Right lobe of liver (tissue), 4 donors: Measurements from ENCODE around the gene MYRIP.

ENCODE experiments used
- POLR2A ChIP-seq: fragments of 450-650 bp; IDR thresholded peaks from one replicate; pipeline ENCODE4 v1.6.1; 2017; ENCODE audit warnings: antibody characterized with exemption, mild to moderate bottlenecking
- TF ChIP-seq, protein P1 (sequence below), 4 donors: fragments of 200-600 bp in 3 of 4; fragments of 450-650 bp in 1 of 4; IDR thresholded peaks; one replicate each; pipeline versions ENCODE4 v1.5.1 to v1.8.0; 2016 to 2022; ENCODE audit warnings: antibody characterized with exemption in 4 of 4, mild to moderate bottlenecking in 2 of 4
- donor health status: DM: no; HTN: no; CAD: no.
- donor health status: DM: no; HTN: no; CAD: no.
- donor health status: DM: no; HTN: yes; CAD: no.

DNA sequence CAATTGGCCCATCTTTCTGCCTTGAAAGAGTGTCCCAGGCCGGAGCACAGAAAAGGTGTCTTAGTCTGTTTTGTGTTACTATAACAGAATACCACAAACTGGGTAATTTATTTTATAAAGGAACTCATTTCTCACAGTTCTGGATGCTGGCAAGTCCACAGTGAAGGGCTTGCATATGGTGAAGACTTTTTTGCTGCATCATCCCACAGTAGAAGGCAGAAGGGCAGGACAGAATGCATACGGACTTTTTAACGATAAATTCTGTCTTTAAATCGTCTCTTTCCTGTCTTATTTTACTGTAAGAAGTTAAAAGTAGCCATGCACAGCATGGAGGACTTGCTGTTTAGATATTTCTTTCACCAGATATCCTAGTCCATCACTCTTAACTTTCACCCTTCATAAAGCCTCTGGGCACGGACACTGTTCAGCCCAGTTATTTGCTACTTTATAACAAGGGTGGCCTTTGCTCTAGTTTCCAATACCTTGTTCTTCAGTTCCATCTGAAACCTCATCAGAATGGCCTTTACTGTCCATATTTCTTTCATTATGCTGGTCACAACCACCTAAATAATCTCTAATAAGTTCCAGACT lies 489.8 kb downstream of the MYRIP start:
- TF ChIP-seq, protein P1, sequence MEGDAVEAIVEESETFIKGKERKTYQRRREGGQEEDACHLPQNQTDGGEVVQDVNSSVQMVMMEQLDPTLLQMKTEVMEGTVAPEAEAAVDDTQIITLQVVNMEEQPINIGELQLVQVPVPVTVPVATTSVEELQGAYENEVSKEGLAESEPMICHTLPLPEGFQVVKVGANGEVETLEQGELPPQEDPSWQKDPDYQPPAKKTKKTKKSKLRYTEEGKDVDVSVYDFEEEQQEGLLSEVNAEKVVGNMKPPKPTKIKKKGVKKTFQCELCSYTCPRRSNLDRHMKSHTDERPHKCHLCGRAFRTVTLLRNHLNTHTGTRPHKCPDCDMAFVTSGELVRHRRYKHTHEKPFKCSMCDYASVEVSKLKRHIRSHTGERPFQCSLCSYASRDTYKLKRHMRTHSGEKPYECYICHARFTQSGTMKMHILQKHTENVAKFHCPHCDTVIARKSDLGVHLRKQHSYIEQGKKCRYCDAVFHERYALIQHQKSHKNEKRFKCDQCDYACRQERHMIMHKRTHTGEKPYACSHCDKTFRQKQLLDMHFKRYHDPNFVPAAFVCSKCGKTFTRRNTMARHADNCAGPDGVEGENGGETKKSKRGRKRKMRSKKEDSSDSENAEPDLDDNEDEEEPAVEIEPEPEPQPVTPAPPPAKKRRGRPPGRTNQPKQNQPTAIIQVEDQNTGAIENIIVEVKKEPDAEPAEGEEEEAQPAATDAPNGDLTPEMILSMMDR (IDR thresholded peaks at IDR 0.05), result no peak
- TF ChIP-seq POLR2A, result no peak
